ENCODE data around the gene PLA2G2F. TPM values are rescaled to one million over a fixed set of nuclear protein-coding genes. Genes with fewer than 3 reads are reported as not detected.

The PLA2G2F gene
- total and polyA plus RNA-seq, 2 donors (not counting 3 experiments of a cell fraction or from before 2014, with no cell fraction given), result not detected

DNA sequence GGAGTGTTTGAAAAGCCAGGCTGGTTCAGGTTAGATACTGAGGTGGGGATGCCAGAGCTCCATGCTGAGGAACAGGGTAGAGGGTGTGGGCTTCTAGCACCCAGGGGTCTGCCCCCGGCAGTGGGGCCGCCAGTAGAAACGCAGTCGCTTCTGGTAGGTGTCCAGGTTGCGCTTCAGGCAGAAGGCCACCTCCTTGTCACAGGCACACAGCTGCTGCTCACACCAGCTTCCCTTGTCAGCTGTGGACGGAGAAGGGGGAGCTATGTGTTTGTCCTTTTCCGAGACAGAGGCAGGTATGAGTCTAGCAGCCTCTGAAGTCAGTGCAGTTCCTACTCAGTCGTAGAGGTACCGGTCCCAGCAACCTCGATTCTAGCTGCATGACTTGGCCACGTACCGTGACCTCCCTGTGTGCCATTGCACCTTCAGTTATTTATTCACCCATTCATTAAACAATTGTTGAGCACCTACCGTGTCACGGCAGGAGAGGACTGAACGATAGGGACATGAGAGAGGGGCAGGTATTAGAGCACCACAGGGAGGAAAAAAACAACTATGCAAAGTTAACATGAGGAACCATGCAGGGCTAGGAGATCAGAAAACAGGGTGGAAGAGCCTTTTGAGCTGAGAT lies 25.0 kb upstream of the PLA2G2F start:
- FAIRE-seq, result no peak
- CTCF ChIA-PET, result interaction anchor here (0.8 to 2.2 kb wide), 3 partner anchors 33 to 231 kb away, joined by 3 to 9 read pairs (median 4); no protein-coding TSS in a partner anchor

More for the DNA sequence above, 25.0 kb upstream of the PLA2G2F start:
- dilution Hi-C loops (cut with MboI; ENCODE audit: extremely low pct_ligation_motif_present, low sequenced_read_pairs), result no loop called here
- Histone ChIP-seq H3K79me2 (ENCODE audit: control insufficient read depth, insufficient read depth, low read length) (no peaks in the 10 kb centered on the region), H3K9me3 (replicated peaks; ENCODE audit: control insufficient read depth, insufficient read depth, low read length) (no peaks in the 10 kb centered on the region), H3K27me3 (ENCODE audit: control insufficient read depth in 2 of 2, insufficient read depth in 2 of 2, low read length in 2 of 2) (no peaks in the 10 kb centered on the region), H3K9me1 (replicated peaks; ENCODE audit: control insufficient read depth, extremely low read depth, insufficient read depth, low read length) (no peaks in the 10 kb centered on the region), H3K27ac (ENCODE audit: insufficient read depth, low read depth, low read length) (no peak overlapping the region), H3K4me2 (ENCODE audit: insufficient read depth, low read length) (no peak overlapping the region), H3K36me3 (ENCODE audit: control insufficient read depth in 2 of 2, extremely low read depth in 1 of 2, insufficient read depth in 2 of 2, low read length in 2 of 2) (no peaks in the 10 kb centered on the region), H2AFZ (ENCODE audit: low read depth, low read length) (no peak overlapping the region), H3K4me3 (replicated peaks in 1 of 3; ENCODE audit: insufficient read depth in 1 of 3, low read depth in 1 of 3, low read length in 3 of 3) (no peak overlapping the region), H4K20me1 (replicated peaks; ENCODE audit: control insufficient read depth, extremely low read depth, insufficient read depth, low read length) (no peaks in the 10 kb centered on the region), H3K9ac (replicated peaks; ENCODE audit: extremely low read depth, insufficient read depth, low read length) (no peak overlapping the region), H3K4me1 (ENCODE audit: control insufficient read depth, extremely low read depth, insufficient read depth, low read length) (peaks cover 14% of the 10 kb centered on the region)
- TF ChIP-seq, protein P1, sequence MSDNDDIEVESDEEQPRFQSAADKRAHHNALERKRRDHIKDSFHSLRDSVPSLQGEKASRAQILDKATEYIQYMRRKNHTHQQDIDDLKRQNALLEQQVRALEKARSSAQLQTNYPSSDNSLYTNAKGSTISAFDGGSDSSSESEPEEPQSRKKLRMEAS (IDR thresholded peaks at IDR 0.05; ENCODE audit: insufficient read depth, insufficient read length), result no peak
- no peak for TF ChIP-seq MYC (IDR thresholded peaks at IDR 0.05; ENCODE audit: low read depth, low read length)
- TF ChIP-seq POLR2A (IDR thresholded peaks at IDR 0.05; ENCODE audit: low read depth, low read length), result no peak
- no peak for TF ChIP-seq EZH2 (IDR thresholded peaks at IDR 0.05; ENCODE audit: borderline replicate concordance, low read depth, low read length, severe bottlenecking)
- no peak for TF ChIP-seq GATA2 (IDR thresholded peaks at IDR 0.05; ENCODE audit: insufficient read depth, insufficient read length, low read depth, low read length)
- no peak for TF ChIP-seq POLR2AphosphoS5 (IDR thresholded peaks at IDR 0.05; ENCODE audit: insufficient read depth, low read depth, low read length)
- TF ChIP-seq FOS (IDR thresholded peaks at IDR 0.05; ENCODE audit: borderline replicate concordance, insufficient read depth, low read length), result no peak
- no peak for TF ChIP-seq JUN (IDR thresholded peaks at IDR 0.05; ENCODE audit: borderline replicate concordance, insufficient read depth, insufficient read length, low read depth)
- TF ChIP-seq CTCF (IDR thresholded peaks at IDR 0.05; ENCODE audit: extremely low read depth in 1 of 2, insufficient read depth in 1 of 2, low read depth in 1 of 2, low read length in 2 of 2), result no peak
- DNase-seq (ENCODE audit: low read depth, low spot score), result no peak
- BruUV-seq (replicated peaks), result no TSS peak
- intact Hi-C loops (cut with micrococcal nuclease), result no loop called here
- POLR2A ChIA-PET, result no interaction called here

Measured in endothelial cell of umbilical vein (primary cell).